Sigmoid colon (tissue), 7 donors: ENCODE results near the gene UGT2B10. TPM values are rescaled to one million over a fixed set of nuclear protein-coding genes. Genes with fewer than 3 reads are reported as not detected.
"Not testable (repeated sequence)": the region's sequence is repeated elsewhere in the genome, so short reads cannot be mapped to it uniquely, and the experiment has no call there.

Experiments
- DNase-seq: peaks from one replicate; pipeline ENCODE4 v3.0.0-alpha.2; 2019
- H3K27ac ChIP-seq, 4 donors: fragments of 200-600 bp; sonication (generic); one replicate each; pipeline ENCODE4 v1.5.1; 2016 to 2019; ENCODE audit warnings: mild to moderate bottlenecking in 1 of 4
- H3K27me3 ChIP-seq, 3 donors: fragments of 200-600 bp; sonication (generic); one replicate each; pipeline ENCODE4 v1.5.1; 2019; ENCODE audit warnings: mild to moderate bottlenecking in 1 of 3
- H3K36me3 ChIP-seq, 4 donors: fragments of 200-600 bp; sonication (generic); one replicate each; pipeline ENCODE4 v1.5.1; 2016 to 2019
- H3K4me1 ChIP-seq, 4 donors: fragments of 200-600 bp; sonication (generic); one replicate each; pipeline ENCODE4 v1.5.1; 2017 to 2019
- H3K4me3 ChIP-seq, 4 donors: fragments of 200-600 bp; sonication (generic); one replicate each; pipeline ENCODE4 v1.5.1; 2017 to 2019; ENCODE audit warnings: mild to moderate bottlenecking in 2 of 4, moderate library complexity in 1 of 4
- H3K9me3 ChIP-seq, 4 donors: fragments of 200-600 bp in 3 of 4; sonication (generic) in 3 of 4; one replicate each; pipeline versions ENCODE4 v1.5.1 to v1.6.1; 2013 to 2019
- CTCF ChIP-seq, 4 experiments: fragments of 450-650 bp in 3 of 4; fragments of 200-600 bp in 1 of 4; IDR thresholded peaks; one replicate each; pipeline ENCODE4 v1.5.1; 2016 to 2019; ENCODE audit warnings: antibody characterized with exemption in 4 of 4, mild to moderate bottlenecking in 3 of 4, moderate library complexity in 2 of 4
- EP300 ChIP-seq, 4 donors: sonication (generic); formaldehyde crosslinking; IDR thresholded peaks; one replicate each; pipeline ENCODE4 v1.6.1; 2017; ENCODE audit warnings: antibody characterized with exemption in 4 of 4
- POLR2A ChIP-seq, 2 donors: fragments of 450-650 bp; IDR thresholded peaks; one replicate each; pipeline ENCODE4 v1.6.1; 2016; ENCODE audit warnings: antibody characterized with exemption in 2 of 2, mild to moderate bottlenecking in 2 of 2, moderate library complexity in 2 of 2
- POLR2AphosphoS5 ChIP-seq, 4 donors: sonication (generic); formaldehyde crosslinking; IDR thresholded peaks; one replicate each; pipeline ENCODE4 v1.6.1; 2017; ENCODE audit warnings: antibody characterized with exemption in 4 of 4
- WGBS, 2 donors: extraction: QIAGEN DNeasy Blood & Tissue Kit; methylation state at CpG; one replicate each; pipeline ENCODE4 v1.1.7; 2013; 5-methylcytosine and 5-hydroxymethylcytosine counted together
- intact Hi-C: fragments of 100-400 bp; cut with DNase I; formaldehyde crosslinking; loops from one replicate; pipeline ENCODE4 v1.15.1; 2023
- polyA plus RNA-seq, 3 donors: library from polyadenylated mRNA; stranded (reverse); fragments of 200-250 nt; gene quantifications; one replicate each; pipeline ENCODE4 v1.2.3, GENCODE V29; 2013
- total RNA-seq, 4 donors: library from RNA; depleted of rRNA; stranded (reverse); fragments of >200 nt; gene quantifications; one replicate each; pipeline ENCODE4 v1.1.0, GENCODE V29; 2016
- donor health status: healthy with polysubstance abuse.
- donor health status: Bipolar disorder and iron deficiency.
- donor health status: healthy.

Gene UGT2B10
- total RNA-seq (not detected), polyA plus RNA-seq (under 1 TPM; 0.07 to 0.60 (median 0.46) TPM)

- H3K27ac ChIP-seq, DNase-seq, H3K27me3 ChIP-seq, H3K9me3 ChIP-seq, H3K4me3 ChIP-seq, H3K4me1 ChIP-seq, intact Hi-C loops, H3K36me3 ChIP-seq: not testable (repeated sequence)
- WGBS, 2 donors = 19 to 55% methylated on average over 4 of the region's 4 CpGs
These were observed at the start of gene UGT2B10 for GRCh38 chr4:68815617-68816409. UGT2B10 (plus strand) TSS chr4:68815994; CDS start chr4:68816020, 26 bp downstream.

DNA sequence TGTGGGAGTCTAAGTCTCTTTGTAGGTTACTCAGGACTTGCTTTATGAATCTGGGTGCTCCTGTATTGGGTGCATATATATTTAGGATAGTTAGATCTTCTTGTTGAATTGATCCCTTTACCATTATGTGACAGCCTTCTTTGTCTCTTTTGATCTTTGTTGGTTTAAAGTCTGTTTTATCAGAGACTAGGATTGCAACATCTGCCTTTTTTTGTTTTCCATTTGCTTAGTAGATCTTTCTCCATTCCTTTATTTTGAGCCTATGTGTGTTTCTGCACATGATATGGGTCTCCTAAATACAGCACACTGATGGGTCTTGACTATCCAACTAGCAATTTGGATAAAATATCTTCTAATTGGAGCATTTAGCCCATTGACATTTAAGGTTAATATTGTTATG lies 44.0 kb upstream of the UGT2B10 start:
- H3K9me3 ChIP-seq, DNase-seq, intact Hi-C loops, H3K27ac ChIP-seq, H3K36me3 ChIP-seq, H3K27me3 ChIP-seq, H3K4me3 ChIP-seq, H3K4me1 ChIP-seq: not testable (repeated sequence)

DNA sequence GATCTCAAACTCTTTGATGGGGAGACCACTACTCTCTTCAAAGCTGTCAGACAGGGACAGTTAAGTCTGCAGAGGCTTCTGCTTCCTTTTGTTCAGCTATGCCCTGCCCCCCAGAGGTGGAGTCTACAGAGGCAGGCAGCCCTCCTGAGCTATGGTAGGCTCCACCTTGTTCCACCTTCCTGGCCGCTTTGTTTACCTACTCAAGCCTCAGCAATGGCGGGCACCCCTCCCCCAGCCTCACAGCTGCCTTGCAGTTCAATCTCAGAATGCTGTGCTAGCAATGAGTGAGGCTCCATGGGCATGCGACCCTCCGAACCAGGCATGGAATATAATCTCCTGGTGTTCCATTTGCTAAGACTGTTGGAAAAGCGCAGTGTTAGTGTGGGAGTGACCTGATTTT lies 42.1 kb upstream of the UGT2B10 start:
- no peak for DNase-seq
- H3K27me3 ChIP-seq = no peaks in the 10 kb centered on the region
- H3K9me3 ChIP-seq = no peaks in the 10 kb centered on the region
- 84 to 91% methylated on average over 5 of the region's 5 CpGs for WGBS, 2 donors
- no peak overlapping the region for H3K4me3 ChIP-seq
- no peaks in the 10 kb centered on the region for H3K4me1 ChIP-seq
- no peak overlapping the region for H3K27ac ChIP-seq
- intact Hi-C loops = no loop called here
- H3K36me3 ChIP-seq = no peaks in the 10 kb centered on the region
- TF ChIP-seq POLR2AphosphoS5 (IDR thresholded peaks at IDR 0.05) (no peak), EP300 (IDR thresholded peaks at IDR 0.05) (no peak), CTCF (IDR thresholded peaks at IDR 0.05) (no peak), POLR2A (IDR thresholded peaks at IDR 0.05) (no peak)

- no peak for DNase-seq
- Histone ChIP-seq H3K9me3 (peaks cover 0 to 4% (median 1%) of the 10 kb centered on the region in 4 donors), H3K4me3 (no peak overlapping the region), H3K27ac (no peak overlapping the region), H3K4me1 (no peaks in the 10 kb centered on the region), H3K36me3 (no peaks in the 10 kb centered on the region), H3K27me3 (no peaks in the 10 kb centered on the region)
- WGBS, 2 donors = 54 to 73% methylated on average over 1 of the region's 1 CpG
- TF ChIP-seq POLR2AphosphoS5 (IDR thresholded peaks at IDR 0.05) (no peak), EP300 (IDR thresholded peaks at IDR 0.05) (no peak), CTCF (IDR thresholded peaks at IDR 0.05) (no peak), POLR2A (IDR thresholded peaks at IDR 0.05) (no peak)
- intact Hi-C loops = no loop called here
These were observed 35.6 kb upstream of the UGT2B10 start for GRCh38 chr4:68780232-68780631.

- TF ChIP-seq EP300 (IDR thresholded peaks at IDR 0.05) (no peak), POLR2A (IDR thresholded peaks at IDR 0.05) (no peak), CTCF (IDR thresholded peaks at IDR 0.05) (no peak), POLR2AphosphoS5 (IDR thresholded peaks at IDR 0.05) (no peak)
- Histone ChIP-seq H3K4me3 (no peak overlapping the region), H3K4me1 (peaks cover 0 to 8% (median 2%) of the 10 kb centered on the region in 4 donors), H3K27ac (no peak overlapping the region), H3K9me3 (no peaks in the 10 kb centered on the region), H3K36me3 (no peaks in the 10 kb centered on the region), H3K27me3 (no peaks in the 10 kb centered on the region)
- intact Hi-C loops = no loop called here
- DNase-seq = no peak
- 72 to 92% methylated on average over 1 of the region's 1 CpG for WGBS, 2 donors
These were observed 18.7 kb upstream of the UGT2B10 start for GRCh38 chr4:68797048-68797447.

DNA sequence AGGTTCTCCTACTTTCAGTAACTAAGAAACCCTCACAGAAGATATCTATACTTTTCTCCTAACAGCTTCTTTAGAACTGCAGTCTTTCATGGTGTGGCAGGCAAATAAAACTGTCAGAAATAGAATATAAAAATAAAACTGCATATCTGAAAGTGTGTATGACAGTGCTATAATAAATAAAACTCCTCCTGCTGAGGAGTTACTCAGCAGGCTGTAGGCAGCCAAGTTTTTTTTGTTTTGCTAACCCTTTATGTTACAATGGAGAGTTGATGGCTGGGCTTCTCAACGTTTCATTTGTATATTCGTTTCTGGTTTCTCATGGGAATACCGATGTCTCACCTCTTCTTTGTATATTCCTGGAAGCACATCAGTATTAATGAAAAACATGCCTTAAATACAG lies 18.2 kb upstream of the UGT2B10 start:
- H3K27me3 ChIP-seq = no peaks in the 10 kb centered on the region
- H3K4me3 ChIP-seq = no peak overlapping the region
- intact Hi-C loops = no loop called here
- no peak overlapping the region for H3K27ac ChIP-seq
- no peak for DNase-seq
- H3K36me3 ChIP-seq = no peaks in the 10 kb centered on the region
- H3K9me3 ChIP-seq = no peaks in the 10 kb centered on the region
- 50 to 60% methylated on average over 3 of the region's 3 CpGs for WGBS, 2 donors
- H3K4me1 ChIP-seq = peaks cover 0 to 8% (median 2%) of the 10 kb centered on the region in 4 donors
- peak in 2 of 4 donors; percentile 3 to 19 for TF ChIP-seq EP300 (IDR thresholded peaks at IDR 0.05)
- no peak for TF ChIP-seq POLR2A (IDR thresholded peaks at IDR 0.05)
- TF ChIP-seq POLR2AphosphoS5 (IDR thresholded peaks at IDR 0.05) = peak in 3 of 4 donors; percentile 33 to 73 (median 71)
- TF ChIP-seq CTCF (IDR thresholded peaks at IDR 0.05) = no peak
